ENCODE measurements around the gene RBM4. TPM values are rescaled to one million over a fixed set of nuclear protein-coding genes. Genes with fewer than 3 reads are reported as not detected.
"Not testable (repeated sequence)": the region's sequence is repeated elsewhere in the genome, so short reads cannot be mapped to it uniquely, and the experiment has no call there.

The RBM4 gene
- polyA plus RNA-seq, 3 donors = 112 to 153 (median 153) TPM

DNA sequence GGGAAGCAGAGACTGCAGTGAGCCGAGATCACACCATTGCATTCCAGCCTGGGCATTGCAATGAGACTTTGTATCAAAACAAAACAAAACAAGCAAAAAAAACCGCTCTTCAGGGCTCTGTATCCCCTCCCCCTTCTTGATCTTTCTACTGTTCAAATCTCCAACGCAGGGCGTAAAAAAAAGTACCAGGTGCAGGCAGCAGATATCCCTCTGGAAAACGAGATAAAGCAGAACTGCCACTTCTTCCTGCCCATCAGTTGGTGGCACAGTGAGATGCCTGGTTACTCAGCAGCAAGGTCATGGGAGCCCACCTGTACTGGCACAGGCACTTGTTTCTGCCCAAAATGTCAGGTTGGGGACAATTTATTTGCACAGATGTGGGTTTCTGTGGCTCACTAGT lies 34.3 kb upstream of the RBM4 start:
- peaks cover 32 to 38% of the 10 kb centered on the region in 2 donors for H3K4me1 ChIP-seq (ENCODE audit: control insufficient read depth in 1 of 2, insufficient read depth in 2 of 2, low read length in 2 of 2)
- H3K4me2 ChIP-seq (replicated peaks; ENCODE audit: extremely low read depth, low read length, poor library complexity, severe bottlenecking) = no peak overlapping the region
- H3K27me3 ChIP-seq (ENCODE audit: control insufficient read depth in 2 of 2, insufficient read depth in 2 of 2, low read length in 2 of 2) = no peaks in the 10 kb centered on the region
- H3K9ac ChIP-seq (ENCODE audit: insufficient read depth, low read length, poor library complexity, severe bottlenecking) = no peak overlapping the region
- H3K4me3 ChIP-seq (replicated peaks in 1 of 3; ENCODE audit: low read depth in 2 of 3, low read length in 3 of 3) = no peak overlapping the region
- TF ChIP-seq, protein P1, sequence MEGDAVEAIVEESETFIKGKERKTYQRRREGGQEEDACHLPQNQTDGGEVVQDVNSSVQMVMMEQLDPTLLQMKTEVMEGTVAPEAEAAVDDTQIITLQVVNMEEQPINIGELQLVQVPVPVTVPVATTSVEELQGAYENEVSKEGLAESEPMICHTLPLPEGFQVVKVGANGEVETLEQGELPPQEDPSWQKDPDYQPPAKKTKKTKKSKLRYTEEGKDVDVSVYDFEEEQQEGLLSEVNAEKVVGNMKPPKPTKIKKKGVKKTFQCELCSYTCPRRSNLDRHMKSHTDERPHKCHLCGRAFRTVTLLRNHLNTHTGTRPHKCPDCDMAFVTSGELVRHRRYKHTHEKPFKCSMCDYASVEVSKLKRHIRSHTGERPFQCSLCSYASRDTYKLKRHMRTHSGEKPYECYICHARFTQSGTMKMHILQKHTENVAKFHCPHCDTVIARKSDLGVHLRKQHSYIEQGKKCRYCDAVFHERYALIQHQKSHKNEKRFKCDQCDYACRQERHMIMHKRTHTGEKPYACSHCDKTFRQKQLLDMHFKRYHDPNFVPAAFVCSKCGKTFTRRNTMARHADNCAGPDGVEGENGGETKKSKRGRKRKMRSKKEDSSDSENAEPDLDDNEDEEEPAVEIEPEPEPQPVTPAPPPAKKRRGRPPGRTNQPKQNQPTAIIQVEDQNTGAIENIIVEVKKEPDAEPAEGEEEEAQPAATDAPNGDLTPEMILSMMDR (IDR thresholded peaks at IDR 0.05) = no peak
- H3K36me3 ChIP-seq (replicated peaks in 1 of 2; ENCODE audit: control insufficient read depth in 1 of 2, insufficient read depth in 2 of 2, low read length in 2 of 2) = peaks cover 31 to 45% of the 10 kb centered on the region in 2 donors
- no peak for DNase-seq
- H4K20me1 ChIP-seq (ENCODE audit: insufficient read depth, low read length) = no peaks in the 10 kb centered on the region
- 53% methylated on average over 4 of the region's 5 CpGs for WGBS (ENCODE audit: insufficient coverage)
- H3K9me3 ChIP-seq (replicated peaks in 1 of 2; ENCODE audit: control insufficient read depth in 1 of 2, insufficient read depth in 1 of 2, low read length in 2 of 2) = no peaks in the 10 kb centered on the region
- peaks cover 37% of the 10 kb centered on the region for H3K4me1 Mint-ChIP-seq
- no peaks in the 10 kb centered on the region for H3K9me3 Mint-ChIP-seq
- H3K27ac Mint-ChIP-seq = peak overlapping the region in 1 of 7 donors; percentile 1
- H3K36me3 Mint-ChIP-seq = peaks cover 38 to 55% of the 10 kb centered on the region in 2 donors
- H3K27me3 Mint-ChIP-seq (ENCODE audit: low read depth in 3 of 3) = no peaks in the 10 kb centered on the region
- no peaks in the 10 kb centered on the region for H3K79me2 ChIP-seq (ENCODE audit: insufficient read depth, low read length)
- H3K4me3 Mint-ChIP-seq = no peak overlapping the region
- H3K27ac ChIP-seq (ENCODE audit: low read depth in 1 of 2, low read length in 2 of 2) = no peak overlapping the region
- H2AFZ ChIP-seq (ENCODE audit: insufficient read depth, low read depth, low read length, poor library complexity, severe bottlenecking) = no peak overlapping the region
- intact Hi-C loops (cut with micrococcal nuclease) = no loop called here

DNA sequence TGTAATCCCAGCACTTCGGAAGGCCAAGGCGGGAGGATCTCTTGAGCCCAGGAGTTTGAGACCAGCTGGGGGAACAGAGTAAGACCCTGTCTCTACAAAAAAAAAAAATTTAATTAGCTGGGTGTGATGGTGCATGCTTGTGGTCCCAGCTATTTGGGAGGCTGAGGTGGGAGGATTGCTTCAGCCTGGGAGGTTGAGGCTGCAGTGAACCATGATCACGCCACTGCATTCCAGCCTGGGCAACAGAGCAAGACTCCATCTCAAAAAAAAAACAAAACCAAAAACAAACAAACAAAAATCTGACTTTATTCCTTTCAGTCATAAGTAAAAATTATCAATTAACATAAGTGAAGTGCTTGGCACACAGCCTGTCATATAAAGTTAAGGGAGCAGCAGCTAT lies 31.9 kb upstream of the RBM4 start:
- H4K20me1 ChIP-seq (ENCODE audit: insufficient read depth, low read length); H3K27me3 Mint-ChIP-seq (ENCODE audit: low read depth in 3 of 3); H3K4me3 Mint-ChIP-seq; H3K9ac ChIP-seq (ENCODE audit: insufficient read depth, low read length, poor library complexity, severe bottlenecking); H3K4me2 ChIP-seq (replicated peaks; ENCODE audit: extremely low read depth, low read length, poor library complexity, severe bottlenecking); intact Hi-C loops (cut with micrococcal nuclease); H3K27me3 ChIP-seq (ENCODE audit: control insufficient read depth in 2 of 2, insufficient read depth in 2 of 2, low read length in 2 of 2); H3K27ac ChIP-seq (ENCODE audit: low read depth in 1 of 2, low read length in 2 of 2); H3K79me2 ChIP-seq (ENCODE audit: insufficient read depth, low read length); H2AFZ ChIP-seq (ENCODE audit: insufficient read depth, low read depth, low read length, poor library complexity, severe bottlenecking); H3K9me3 Mint-ChIP-seq; H3K9me3 ChIP-seq (replicated peaks in 1 of 2; ENCODE audit: control insufficient read depth in 1 of 2, insufficient read depth in 1 of 2, low read length in 2 of 2); DNase-seq; H3K4me3 ChIP-seq (replicated peaks in 1 of 3; ENCODE audit: low read depth in 2 of 3, low read length in 3 of 3); H3K27ac Mint-ChIP-seq: not testable (repeated sequence)
- Mint-ChIP-seq H3K36me3 (peaks cover 33 to 43% of the 10 kb centered on the region in 2 donors), H3K4me1 (peaks cover 17% of the 10 kb centered on the region)
- peaks cover 11 to 17% of the 10 kb centered on the region in 2 donors for H3K4me1 ChIP-seq (ENCODE audit: control insufficient read depth in 1 of 2, insufficient read depth in 2 of 2, low read length in 2 of 2)
- H3K36me3 ChIP-seq (replicated peaks in 1 of 2; ENCODE audit: control insufficient read depth in 1 of 2, insufficient read depth in 2 of 2, low read length in 2 of 2) = peaks cover 25 to 38% of the 10 kb centered on the region in 2 donors
- no CpG with 5 or more reads among the region's 3 CpGs for WGBS (ENCODE audit: insufficient coverage)

Data from CD14-positive monocyte (primary cell).